OCI-LY1 (cell line): ENCODE results near the gene WDR35.

Source experiments
- H2AFZ ChIP-seq: fragments of 200-600 bp; sonication (generic), shearing (Covaris generic); 2 replicates; pipeline ENCODE4 v1.6.0; 2014; ENCODE audit warnings: antibody characterized with exemption, mild to moderate bottlenecking, low read length
- H3F3A ChIP-seq: fragments of 200-600 bp; sonication (generic), shearing (Covaris generic); 2 replicates; pipeline ENCODE4 v1.6.0; 2014; ENCODE audit warnings: mild to moderate bottlenecking, antibody characterized with exemption, low read length, moderate library complexity; ENCODE audit not compliant: insufficient read depth
- H3K27ac ChIP-seq: fragments of 200-600 bp; sonication (generic); 2 replicates; pipeline ENCODE4 v1.5.1; 2014; ENCODE audit warnings: low read length, mixed run types, mild to moderate bottlenecking, low read depth; ENCODE audit not compliant: poor library complexity, severe bottlenecking
- H3K27me3 ChIP-seq: fragments of 200-600 bp; sonication (generic); 2 replicates; pipeline ENCODE4 v1.6.0; 2014; ENCODE audit warnings: antibody characterized with exemption, mild to moderate bottlenecking, low read length, moderate library complexity; ENCODE audit not compliant: insufficient read depth
- H3K36me3 ChIP-seq: fragments of 200-600 bp; sonication (generic); 2 replicates; pipeline ENCODE4 v1.6.1; 2014; ENCODE audit warnings: mild to moderate bottlenecking, antibody characterized with exemption, low read length, moderate library complexity, mixed read lengths; ENCODE audit not compliant: insufficient read depth
- H3K4me1 ChIP-seq: fragments of 200-600 bp; sonication (generic); 2 replicates; pipeline ENCODE4 v1.5.1; 2014; ENCODE audit warnings: mild to moderate bottlenecking, low read length, moderate library complexity; ENCODE audit not compliant: insufficient read depth, severe bottlenecking
- H3K4me2 ChIP-seq: fragments of 200-600 bp; sonication (generic), shearing (Covaris generic); 2 replicates; pipeline ENCODE4 v1.6.1; 2014; ENCODE audit warnings: low read length
- H3K4me3 ChIP-seq: fragments of 200-600 bp; sonication (generic); 2 replicates; pipeline ENCODE4 v1.5.1; 2014; ENCODE audit warnings: low read length, low read depth, mild to moderate bottlenecking, mixed read lengths; ENCODE audit not compliant: poor library complexity, severe bottlenecking
- H3K79me2 ChIP-seq: fragments of 200-600 bp; shearing (Covaris generic); 2 replicates; pipeline ENCODE4 v1.6.1; 2016; ENCODE audit warnings: mixed run types, low read length, mixed read lengths; ENCODE audit not compliant: insufficient read depth
- H3K9ac ChIP-seq: fragments of 200-600 bp; sonication (generic), shearing (Covaris generic); 2 replicates; pipeline ENCODE4 v1.6.1; 2014; ENCODE audit warnings: mild to moderate bottlenecking, low read length, mixed read lengths
- H3K9me2 ChIP-seq: fragments of 200-600 bp; sonication (generic), shearing (Covaris generic); 2 replicates; pipeline ENCODE4 v1.6.1; 2014; ENCODE audit warnings: low read depth, mild to moderate bottlenecking, low read length, mixed read lengths
- H3K9me3 ChIP-seq: fragments of 200-600 bp; shearing (Covaris generic); 2 replicates; pipeline ENCODE4 v1.6.1; 2014; ENCODE audit warnings: low read length, mixed read lengths
- H4K20me1 ChIP-seq: fragments of 200-600 bp; sonication (generic), shearing (Covaris generic); 2 replicates; pipeline ENCODE4 v1.6.0; 2016; ENCODE audit warnings: mild to moderate bottlenecking, low read length; ENCODE audit not compliant: insufficient read depth
- CTCF ChIP-seq: fragments of 200-600 bp; sonication (generic), shearing (Covaris generic); IDR thresholded peaks from 2 replicates; pipeline ENCODE4 v1.5.1; 2017; ENCODE audit warnings: mild to moderate bottlenecking, antibody characterized with exemption, low read length, moderate library complexity, mixed read lengths
- EZH2 ChIP-seq: fragments of 200-600 bp; sonication (generic), shearing (Covaris generic); IDR thresholded peaks from 2 replicates; pipeline ENCODE4 v1.8.0; 2017; ENCODE audit warnings: borderline replicate concordance, mixed run types, mild to moderate bottlenecking, antibody characterized with exemption, low read length, moderate library complexity, mixed read lengths

Gene WDR35

GRCh38 chr2:20005891-20006470 lies 16.1 kb upstream of the WDR35 start:
- Histone ChIP-seq H3K4me3 (no peak overlapping the region), H3K27ac (no peak overlapping the region), H3K27me3 (peaks cover 7% of the 10 kb centered on the region; the same call in 1 of the 2 replicates), H2AFZ (no peak overlapping the region), H3K4me1 (no peaks in the 10 kb centered on the region), H3K79me2 (no peaks in the 10 kb centered on the region), H3K9me2 (no peaks in the 10 kb centered on the region), H3K9ac (no peak overlapping the region), H3K36me3 (no peaks in the 10 kb centered on the region), H4K20me1 (no peaks in the 10 kb centered on the region), H3F3A (no peaks in the 10 kb centered on the region), H3K4me2 (no peak overlapping the region), H3K9me3 (no peaks in the 10 kb centered on the region)
- TF ChIP-seq EZH2 = no peak
- TF ChIP-seq CTCF = no peak

- Histone ChIP-seq H3K4me3 (no peak overlapping the region), H3K9ac (no peak overlapping the region), H3K36me3 (no peaks in the 10 kb centered on the region)
Measured at GRCh38 chr2:20005067-20005627, 15.2 kb upstream of the WDR35 start.

DNA sequence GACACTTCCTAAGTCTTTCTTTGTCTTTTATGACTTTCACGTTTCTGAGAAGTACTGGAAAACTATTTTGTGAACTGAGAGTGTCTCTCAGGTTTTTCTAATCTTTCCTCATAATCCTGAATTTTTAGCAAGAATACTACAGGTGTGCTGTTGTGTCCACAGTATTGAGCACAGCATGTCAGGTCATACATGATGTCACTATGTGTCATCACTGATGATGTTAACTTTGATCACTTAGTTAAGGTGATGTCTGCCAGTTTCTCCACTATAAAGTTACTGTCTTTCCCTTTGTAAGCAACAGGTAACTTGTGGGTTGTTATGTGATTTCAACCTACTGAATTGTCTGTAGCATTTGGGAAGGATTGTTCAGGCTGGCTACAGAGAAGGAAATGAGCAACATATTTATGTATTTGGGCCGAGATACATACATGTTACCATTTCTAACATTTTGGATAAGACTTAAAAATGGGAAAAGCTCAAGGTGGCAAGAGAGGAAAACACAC lies 11.5 kb upstream of the WDR35 start:
- no peak overlapping the region for H3K27ac ChIP-seq
- no peak for TF ChIP-seq EZH2
- TF ChIP-seq CTCF = no peak
- H3K4me2 ChIP-seq = no peak overlapping the region

More at GRCh38 chr2:20005067-20005627, 15.2 kb upstream of the WDR35 start:
- no peak overlapping the region for H3K27ac ChIP-seq
- H2AFZ ChIP-seq = no peak overlapping the region
- no peaks in the 10 kb centered on the region for H3K9me3 ChIP-seq
- TF ChIP-seq EZH2 = no peak
- TF ChIP-seq CTCF = no peak
- H3K27me3 ChIP-seq = peaks cover 7% of the 10 kb centered on the region; the same call in 1 of the 2 replicates
- H3K4me2 ChIP-seq = no peak overlapping the region
- no peaks in the 10 kb centered on the region for H3K9me2 ChIP-seq
- no peaks in the 10 kb centered on the region for H3K79me2 ChIP-seq
- no peaks in the 10 kb centered on the region for H4K20me1 ChIP-seq
- H3K4me1 ChIP-seq = no peaks in the 10 kb centered on the region
- H3F3A ChIP-seq = no peaks in the 10 kb centered on the region

More for the DNA sequence above, 11.5 kb upstream of the WDR35 start:
- Histone ChIP-seq H3K9me2 (no peaks in the 10 kb centered on the region), H3K79me2 (no peaks in the 10 kb centered on the region), H2AFZ (no peak overlapping the region), H3K9me3 (no peaks in the 10 kb centered on the region), H3K27me3 (peaks cover 7% of the 10 kb centered on the region; the same call in 1 of the 2 replicates), H3F3A (no peaks in the 10 kb centered on the region), H3K36me3 (no peaks in the 10 kb centered on the region), H3K9ac (no peak overlapping the region), H4K20me1 (no peaks in the 10 kb centered on the region), H3K4me1 (no peaks in the 10 kb centered on the region), H3K4me3 (no peak overlapping the region)
